GM18498 (cell line): ENCODE measurements around the gene ZNF565.
"Not testable (repeated sequence)": the region's sequence is repeated elsewhere in the genome, so short reads cannot be mapped to it uniquely, and the experiment has no call there.

Experiments
- ATAC-seq: cut with Tn5 transposase; IDR thresholded peaks from one replicate; pipeline ENCODE4 v1.9.1; 2021; ENCODE audit warnings: mild to moderate bottlenecking, moderate library complexity; ENCODE audit not compliant: unreplicated experiment

Gene ZNF565

GRCh38 chr19:36214386-36215275 lies at the start of gene ZNF565, which contains the start of gene ZNF146:
Gene ZNF565, minus strand, starts transcription at chr19:36214665. Its CDS starts 12,680 bp downstream, at chr19:36201985.
Gene ZNF146, plus strand, starts transcription at chr19:36215106. Its CDS starts 21,335 bp downstream, at chr19:36236441.
- ATAC-seq, result peak; percentile 92

DNA sequence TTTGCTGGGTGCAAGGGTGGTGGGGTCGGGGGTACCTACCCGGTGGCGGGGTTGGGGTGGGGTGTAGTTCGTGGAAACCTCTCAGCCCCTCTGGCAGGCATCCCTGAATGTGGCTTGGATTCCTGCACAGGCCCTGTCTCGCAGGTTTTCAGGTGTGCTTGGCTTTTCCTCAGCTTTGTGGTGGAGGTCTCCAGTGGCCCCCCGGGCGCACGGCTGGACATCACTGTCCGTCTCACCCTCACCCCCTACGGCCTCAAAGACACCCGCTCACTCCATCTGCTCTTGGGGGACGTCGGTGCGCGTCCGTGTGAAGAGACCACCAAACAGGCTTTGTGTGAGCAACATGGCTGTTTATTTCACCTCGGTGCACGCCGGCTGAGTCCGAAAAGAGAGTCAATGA lies 44.7 kb upstream of the ZNF565 start:
- ATAC-seq, result no peak

GRCh38 chr19:36258028-36258875 lies 43.8 kb upstream of the ZNF565 start:
- no peak for ATAC-seq

- no peak for ATAC-seq
These were observed 43.0 kb upstream of the ZNF565 start for GRCh38 chr19:36257520-36257876.

- ATAC-seq, result no peak
These were observed 42.5 kb upstream of the ZNF565 start for GRCh38 chr19:36256853-36257519.

- ATAC-seq, result no peak
These were observed 41.6 kb upstream of the ZNF565 start for GRCh38 chr19:36256064-36256463.

- no peak for ATAC-seq
These were observed 40.9 kb upstream of the ZNF565 start for GRCh38 chr19:36255316-36255715.

GRCh38 chr19:36254848-36255247 lies 40.4 kb upstream of the ZNF565 start:
- no peak for ATAC-seq

- ATAC-seq, result no peak
These were observed 37.6 kb upstream of the ZNF565 start for GRCh38 chr19:36252047-36252446.

GRCh38 chr19:36246006-36246481 lies 31.6 kb upstream of the ZNF565 start:
- no peak for ATAC-seq

GRCh38 chr19:36245210-36246005 lies 30.9 kb upstream of the ZNF565 start:
- ATAC-seq, result no peak

- ATAC-seq, result no peak
These were observed 29.6 kb upstream of the ZNF565 start for GRCh38 chr19:36244066-36244465.

DNA sequence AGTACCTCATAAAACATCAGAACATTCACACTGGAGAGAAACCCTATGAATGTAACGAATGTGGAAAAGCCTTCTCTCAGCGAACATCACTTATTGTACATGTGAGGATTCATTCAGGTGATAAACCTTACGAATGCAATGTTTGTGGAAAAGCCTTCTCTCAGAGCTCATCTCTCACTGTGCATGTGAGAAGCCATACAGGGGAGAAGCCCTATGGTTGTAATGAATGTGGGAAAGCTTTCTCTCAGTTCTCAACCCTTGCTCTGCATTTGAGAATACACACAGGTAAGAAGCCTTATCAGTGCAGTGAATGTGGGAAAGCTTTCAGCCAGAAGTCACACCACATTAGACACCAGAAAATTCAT lies 22.5 kb upstream of the ZNF565 start:
- ATAC-seq, result no peak

DNA sequence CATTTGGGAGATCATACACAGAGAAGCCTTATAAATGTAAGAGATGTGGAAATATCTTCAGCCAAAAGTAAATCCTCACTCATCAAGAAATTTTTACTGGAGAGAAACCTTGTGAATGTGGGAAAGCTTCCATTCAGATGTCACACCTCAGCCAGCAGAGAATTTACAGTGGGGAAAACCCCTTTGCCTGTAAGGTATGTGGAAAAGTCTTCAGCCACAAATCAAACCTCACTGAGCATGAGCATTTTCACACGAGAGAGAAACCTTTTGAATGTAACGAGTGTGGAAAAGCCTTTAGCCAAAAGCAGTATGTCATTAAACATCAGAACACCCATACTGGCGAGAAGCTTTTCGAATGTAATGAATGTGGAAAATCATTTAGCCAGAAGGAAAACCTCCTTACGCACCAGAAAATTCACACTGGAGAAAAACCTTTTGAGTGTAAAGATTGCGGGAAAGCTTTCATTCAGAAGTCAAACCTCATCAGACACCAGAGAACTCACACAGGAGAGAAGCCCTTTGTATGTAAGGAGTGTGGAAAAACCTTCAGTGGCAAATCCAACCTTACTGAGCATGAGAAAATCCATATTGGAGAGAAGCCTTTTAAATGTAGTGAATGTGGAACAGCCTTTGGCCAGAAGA lies 22.0 kb upstream of the ZNF565 start:
- ATAC-seq, result no peak

DNA sequence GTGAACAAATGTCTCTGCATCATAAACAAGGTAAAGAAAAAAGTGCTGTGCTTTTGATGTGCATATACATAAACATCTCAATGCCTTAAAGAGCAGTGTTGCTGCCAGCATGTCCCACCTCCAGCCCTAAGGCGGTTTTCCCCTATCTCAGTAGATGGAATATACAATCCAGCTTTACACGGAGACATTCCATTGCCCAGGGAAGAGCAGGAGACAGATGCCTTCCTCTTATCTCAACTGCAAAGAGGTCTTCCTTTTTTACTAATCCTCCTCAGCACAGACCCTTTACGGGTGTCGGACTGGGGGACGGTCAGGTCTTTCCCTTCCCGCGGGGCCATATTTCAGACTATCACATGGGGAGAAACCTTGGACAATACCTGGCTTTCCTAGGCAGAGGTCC lies 19.2 kb upstream of the ZNF565 start:
- ATAC-seq, result not testable (repeated sequence)

DNA sequence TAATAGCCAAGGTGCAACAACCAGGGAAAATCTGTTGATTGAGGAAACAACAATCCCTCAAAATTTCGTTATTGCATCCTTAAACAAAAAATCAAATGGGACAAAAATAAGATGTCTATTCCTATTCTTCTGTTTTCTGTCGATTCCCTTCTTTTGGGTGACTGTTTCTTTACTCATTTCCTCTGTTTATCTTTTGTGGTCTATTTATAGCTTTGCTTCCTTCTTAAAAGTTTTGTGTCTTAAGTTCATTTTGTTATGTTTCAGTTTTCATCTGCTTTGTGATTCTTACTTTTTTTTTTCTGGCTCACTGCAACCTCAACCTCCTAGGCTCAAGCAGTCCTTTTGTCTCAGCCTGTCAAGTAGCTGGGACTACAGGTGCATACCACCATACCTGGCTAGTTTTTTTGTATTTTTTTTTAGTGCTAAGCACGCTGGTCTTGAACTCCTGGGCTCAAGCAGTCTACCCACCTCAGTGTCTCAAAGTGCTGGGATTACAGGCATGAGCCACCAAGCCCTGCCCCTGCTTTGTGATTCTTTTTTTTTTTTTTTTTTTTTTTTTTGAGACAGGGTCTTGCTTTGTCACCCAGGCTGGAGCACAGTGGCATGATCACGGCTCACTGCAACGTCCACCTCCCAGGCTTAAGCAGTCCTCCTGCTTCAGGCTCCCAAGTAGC lies 10.9 kb upstream of the ZNF565 start:
- ATAC-seq, result no peak

DNA sequence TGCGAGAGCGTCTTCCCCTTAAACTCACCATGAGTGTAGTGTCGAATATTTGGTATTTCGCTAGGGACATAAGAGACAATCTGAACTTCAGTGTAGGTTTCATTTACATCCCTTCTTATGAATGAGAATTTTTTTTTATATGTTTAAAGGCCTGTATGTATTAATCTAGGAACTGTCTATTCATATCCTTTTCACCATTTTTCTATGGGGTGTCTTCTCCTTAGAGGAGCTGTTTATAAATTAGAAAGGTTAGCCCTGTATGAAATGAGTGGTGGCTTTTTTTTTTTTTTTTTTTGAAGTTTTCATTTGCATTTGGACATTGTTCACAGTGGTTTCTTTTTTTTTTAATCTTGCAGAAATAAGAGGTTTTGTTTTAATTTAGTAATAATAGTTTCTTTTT lies 8.0 kb upstream of the ZNF565 start:
- no peak for ATAC-seq

GRCh38 chr19:36221474-36221873 lies 7.0 kb upstream of the ZNF565 start:
- no peak for ATAC-seq
